Loucy (cell line): ENCODE data around the gene OR1S1.

Source experiments
- H2AFZ ChIP-seq: fragments of 200-600 bp; sonication (generic); 2 replicates; pipeline ENCODE4 v1.6.0; 2016; ENCODE audit warnings: antibody characterized with exemption, mild to moderate bottlenecking, low read length, moderate library complexity
- H3F3A ChIP-seq: fragments of 200-600 bp; 2 replicates; pipeline ENCODE4 v1.6.0; 2016; ENCODE audit warnings: antibody characterized with exemption, low read depth, mild to moderate bottlenecking
- H3K27me3 ChIP-seq: fragments of 200-600 bp; sonication (generic); 2 replicates; pipeline ENCODE4 v1.6.1; 2014; ENCODE audit warnings: low read length, mild to moderate bottlenecking; ENCODE audit not compliant: insufficient read depth, poor library complexity, severe bottlenecking
- H3K36me3 ChIP-seq: fragments of 200-600 bp; sonication (generic); 2 replicates; pipeline ENCODE4 v1.6.1; 2016; ENCODE audit warnings: low read length; ENCODE audit not compliant: insufficient read depth
- H3K4me1 ChIP-seq: fragments of 200-600 bp; sonication (generic); 2 replicates; pipeline ENCODE4 v1.5.1; 2014; ENCODE audit warnings: low read length, mild to moderate bottlenecking; ENCODE audit not compliant: insufficient read depth, poor library complexity, severe bottlenecking
- H3K4me2 ChIP-seq: fragments of 200-600 bp; sonication (generic); 2 replicates; pipeline ENCODE4 v1.6.0; 2014; ENCODE audit warnings: antibody characterized with exemption, low read length, low read depth, mild to moderate bottlenecking; ENCODE audit not compliant: poor library complexity, severe bottlenecking
- H3K4me3 ChIP-seq: fragments of 200-600 bp; sonication (generic); 2 replicates; pipeline ENCODE4 v1.5.1; 2014; ENCODE audit warnings: low read length, mild to moderate bottlenecking, mixed read lengths; ENCODE audit not compliant: poor library complexity, severe bottlenecking
- H3K79me2 ChIP-seq: fragments of 200-600 bp; sonication (generic); 2 replicates; pipeline ENCODE4 v1.6.1; 2014; ENCODE audit warnings: low read length; ENCODE audit not compliant: insufficient read depth
- H3K9ac ChIP-seq: fragments of 200-600 bp; sonication (generic); 2 replicates; pipeline ENCODE4 v1.6.0; 2014; ENCODE audit warnings: mild to moderate bottlenecking, low read depth, low read length, moderate library complexity; ENCODE audit not compliant: poor library complexity, severe bottlenecking
- H3K9me2 ChIP-seq: fragments of 200-600 bp; sonication (generic); replicated peaks from 2 replicates; pipeline ENCODE4 v1.6.1; 2016; ENCODE audit warnings: low read depth, low read length, mixed read lengths
- H3K9me3 ChIP-seq: fragments of 200-600 bp; sonication (generic); 2 replicates; pipeline ENCODE4 v1.6.1; 2014; ENCODE audit warnings: mild to moderate bottlenecking, antibody characterized with exemption, low read length, low read depth; ENCODE audit not compliant: insufficient read depth
- H4K20me1 ChIP-seq: fragments of 200-600 bp; sonication (generic); 2 replicates; pipeline ENCODE4 v1.6.0; 2014; ENCODE audit warnings: antibody characterized with exemption, low read length, mild to moderate bottlenecking; ENCODE audit not compliant: insufficient read depth, poor library complexity, severe bottlenecking
- CTCF ChIP-seq: fragments of 200-600 bp; sonication (generic); conservative IDR thresholded peaks from 2 replicates; pipeline ENCODE4 v1.5.1; 2014; ENCODE audit warnings: mild to moderate bottlenecking, antibody characterized with exemption, low read length
- EZH2phosphoT487 ChIP-seq: fragments of 200-600 bp; IDR thresholded peaks from 2 replicates; pipeline ENCODE4 v1.6.1; 2018; ENCODE audit warnings: antibody characterized with exemption, mild to moderate bottlenecking, moderate library complexity, borderline replicate concordance

OR1S1 gene

GRCh38 chr11:58193391-58193790 lies 19.1 kb upstream of the OR1S1 start:
- no peaks in the 10 kb centered on the region for H4K20me1 ChIP-seq
- TF ChIP-seq CTCF (no peak), EZH2phosphoT487 (no peak)
- H3F3A ChIP-seq, result no peaks in the 10 kb centered on the region
- no peak overlapping the region for H3K4me3 ChIP-seq
- H3K4me1 ChIP-seq, result no peaks in the 10 kb centered on the region
- H3K36me3 ChIP-seq, result no peaks in the 10 kb centered on the region
- H3K9ac ChIP-seq, result no peak overlapping the region
- H3K27me3 ChIP-seq, result no peaks in the 10 kb centered on the region
- H3K9me3 ChIP-seq, result peaks cover 4% of the 10 kb centered on the region
- H3K9me2 ChIP-seq, result no peaks in the 10 kb centered on the region
- no peak overlapping the region for H3K4me2 ChIP-seq
- no peak overlapping the region for H2AFZ ChIP-seq
- no peaks in the 10 kb centered on the region for H3K79me2 ChIP-seq

GRCh38 chr11:58195939-58196338 lies 16.6 kb upstream of the OR1S1 start:
- Histone ChIP-seq H3F3A (no peaks in the 10 kb centered on the region), H3K36me3 (no peaks in the 10 kb centered on the region), H4K20me1 (no peaks in the 10 kb centered on the region), H3K9ac (no peak overlapping the region), H3K9me2 (no peaks in the 10 kb centered on the region), H3K4me3 (no peak overlapping the region), H3K79me2 (no peaks in the 10 kb centered on the region), H3K4me2 (no peak overlapping the region), H3K9me3 (peaks cover 4% of the 10 kb centered on the region), H2AFZ (no peak overlapping the region), H3K27me3 (no peaks in the 10 kb centered on the region), H3K4me1 (no peaks in the 10 kb centered on the region)
- TF ChIP-seq EZH2phosphoT487 (no peak), CTCF (no peak)

- H2AFZ ChIP-seq, result no peak overlapping the region
- H3F3A ChIP-seq, result no peaks in the 10 kb centered on the region
- H3K9me2 ChIP-seq, result no peaks in the 10 kb centered on the region
- no peaks in the 10 kb centered on the region for H3K36me3 ChIP-seq
- no peaks in the 10 kb centered on the region for H4K20me1 ChIP-seq
- no peaks in the 10 kb centered on the region for H3K4me1 ChIP-seq
- peaks cover 4% of the 10 kb centered on the region for H3K9me3 ChIP-seq
- H3K9ac ChIP-seq, result no peak overlapping the region
- no peak for TF ChIP-seq CTCF
- no peak for TF ChIP-seq EZH2phosphoT487
- no peaks in the 10 kb centered on the region for H3K79me2 ChIP-seq
- no peak overlapping the region for H3K4me2 ChIP-seq
- no peaks in the 10 kb centered on the region for H3K27me3 ChIP-seq
- no peak overlapping the region for H3K4me3 ChIP-seq
Observed at GRCh38 chr11:58199271-58199670, 13.2 kb upstream of the OR1S1 start.
